Ectodermal cell (in vitro differentiated cells): ENCODE data around the gene NPHS1.
"Not testable (repeated sequence)": the region's sequence is repeated elsewhere in the genome, so short reads cannot be mapped to it uniquely, and the experiment has no call there.

Source experiments
- H3K27ac ChIP-seq: 2 replicates; pipeline ENCODE4 v1.7.0; 2013; ENCODE audit warnings: mild to moderate bottlenecking, low read depth, low read length; ENCODE audit not compliant: insufficient read depth, poor library complexity, severe bottlenecking
- H3K27me3 ChIP-seq: 2 replicates; pipeline ENCODE4 v1.7.0; 2013; ENCODE audit warnings: mild to moderate bottlenecking, low read length; ENCODE audit not compliant: insufficient read depth, control insufficient read depth, poor library complexity, severe bottlenecking
- H3K36me3 ChIP-seq: one replicate; pipeline ENCODE4 v1.7.0; 2013; ENCODE audit warnings: low read length; ENCODE audit not compliant: control insufficient read depth, insufficient read depth
- H3K4me1 ChIP-seq: one replicate; pipeline ENCODE4 v1.7.0; 2013; ENCODE audit warnings: low read length; ENCODE audit not compliant: control insufficient read depth, insufficient read depth
- H3K4me3 ChIP-seq: 2 replicates; pipeline ENCODE4 v1.7.0; 2013; ENCODE audit warnings: low read depth, low read length, control low read depth; ENCODE audit not compliant: insufficient read depth
- H3K9me3 ChIP-seq: 2 replicates; pipeline ENCODE4 v1.7.0; 2013; ENCODE audit warnings: mild to moderate bottlenecking, low read length, moderate library complexity; ENCODE audit not compliant: control insufficient read depth
- WGBS, 2 experiments: methylation state at CpG; one replicate each; pipeline ENCODE4 v1.1.7; 2013; ENCODE audit warnings: missing lambda C conversion rate in 2 of 2; 5-methylcytosine and 5-hydroxymethylcytosine counted together

The NPHS1 gene

DNA sequence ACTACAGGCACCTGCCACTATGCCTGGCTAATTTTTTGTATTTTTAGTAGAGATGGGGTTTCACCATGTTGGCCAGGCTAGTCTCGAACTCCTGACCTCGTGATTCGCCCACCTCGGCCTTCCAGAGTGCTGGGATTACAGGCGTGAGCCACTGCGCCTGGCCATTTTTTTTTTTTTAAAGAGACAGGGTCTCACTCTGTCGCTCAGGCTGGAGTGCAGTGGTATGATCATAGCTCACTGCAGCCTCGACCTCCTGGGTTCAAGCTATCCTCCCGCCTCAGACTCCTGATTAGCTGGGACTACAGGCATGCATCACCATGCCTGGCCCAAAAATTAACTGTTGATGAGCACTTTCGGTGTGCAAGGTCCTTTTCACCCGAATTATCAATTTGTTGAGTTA is 16.2 kb downstream of the NPHS1 start:
- peaks cover 24% of the 10 kb centered on the region for H3K27me3 ChIP-seq
- not testable (repeated sequence) for H3K9me3 ChIP-seq, H3K4me3 ChIP-seq, H3K4me1 ChIP-seq, H3K27ac ChIP-seq, H3K36me3 ChIP-seq
- WGBS, 2 experiments = 64 to 67% methylated on average over 11 of the region's 11 CpGs

- H3K4me1 ChIP-seq = no peaks in the 10 kb centered on the region
- WGBS, 2 experiments = 73% methylated on average over 7 of the region's 7 CpGs
Measured at GRCh38 chr19:35833972-35834371, 18.3 kb downstream of the NPHS1 start.

GRCh38 chr19:35832054-35832453 is 20.2 kb downstream of the NPHS1 start:
- peaks cover 27% of the 10 kb centered on the region for H3K27me3 ChIP-seq
- WGBS, 2 experiments = 72 to 77% methylated on average over 4 of the region's 4 CpGs

More at GRCh38 chr19:35833972-35834371, 18.3 kb downstream of the NPHS1 start:
- no peak overlapping the region for H3K4me3 ChIP-seq
- H3K27ac ChIP-seq = no peak overlapping the region
- no peaks in the 10 kb centered on the region for H3K36me3 ChIP-seq
- no peaks in the 10 kb centered on the region for H3K9me3 ChIP-seq
- peaks cover 28% of the 10 kb centered on the region for H3K27me3 ChIP-seq

GRCh38 chr19:35830986-35831385 is 21.3 kb downstream of the NPHS1 start:
- no peak overlapping the region for H3K27ac ChIP-seq
- H3K4me1 ChIP-seq = no peaks in the 10 kb centered on the region
- H3K4me3 ChIP-seq = no peak overlapping the region
- peaks cover 31% of the 10 kb centered on the region for H3K27me3 ChIP-seq
- no peaks in the 10 kb centered on the region for H3K36me3 ChIP-seq
- H3K9me3 ChIP-seq = no peaks in the 10 kb centered on the region
- WGBS, 2 experiments = 74% methylated on average over 18 of the region's 18 CpGs

More at GRCh38 chr19:35832054-35832453, 20.2 kb downstream of the NPHS1 start:
- H3K9me3 ChIP-seq = no peaks in the 10 kb centered on the region
- H3K36me3 ChIP-seq = no peaks in the 10 kb centered on the region
- no peak overlapping the region for H3K4me3 ChIP-seq
- no peaks in the 10 kb centered on the region for H3K4me1 ChIP-seq
- H3K27ac ChIP-seq = no peak overlapping the region

GRCh38 chr19:35828692-35829301 is 23.5 kb downstream of the NPHS1 start:
- no peak overlapping the region for H3K27ac ChIP-seq
- H3K9me3 ChIP-seq = no peaks in the 10 kb centered on the region
- H3K4me1 ChIP-seq = no peaks in the 10 kb centered on the region
- H3K36me3 ChIP-seq = no peaks in the 10 kb centered on the region
- peaks cover 29% of the 10 kb centered on the region for H3K27me3 ChIP-seq
- no peak overlapping the region for H3K4me3 ChIP-seq
- WGBS, 2 experiments = 16 to 24% methylated on average over 12 of the region's 12 CpGs

DNA sequence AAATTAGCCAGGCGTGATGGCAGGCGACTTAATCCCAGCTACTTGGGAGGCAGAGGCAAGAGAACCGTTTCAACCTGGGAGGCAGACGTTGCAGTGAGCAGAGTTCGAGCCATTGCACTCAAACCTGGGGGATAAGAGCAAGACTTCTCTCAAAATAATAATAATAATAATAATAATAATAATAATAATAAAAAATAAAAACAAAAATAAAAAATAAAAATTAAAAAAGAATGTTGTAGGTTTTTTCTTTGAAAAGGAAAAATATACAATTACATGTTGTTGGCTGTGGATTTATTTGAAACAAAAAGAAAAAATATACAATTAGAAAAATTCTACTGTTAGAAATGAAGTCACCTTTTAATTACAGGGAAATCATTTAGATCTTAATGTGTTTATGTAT is 28.2 kb downstream of the NPHS1 start:
- WGBS, 2 experiments = 81 to 91% methylated on average over 4 to 5 of the region's 5 CpGs
- H3K27me3 ChIP-seq = peaks cover 5% of the 10 kb centered on the region
- no peaks in the 10 kb centered on the region for H3K4me1 ChIP-seq

GRCh38 chr19:35822579-35822978 is 29.7 kb downstream of the NPHS1 start:
- H3K27ac ChIP-seq = no peak overlapping the region
- H3K9me3 ChIP-seq = no peaks in the 10 kb centered on the region
- no peaks in the 10 kb centered on the region for H3K36me3 ChIP-seq
- H3K27me3 ChIP-seq = peaks cover 5% of the 10 kb centered on the region
- H3K4me3 ChIP-seq = no peak overlapping the region
- H3K4me1 ChIP-seq = no peaks in the 10 kb centered on the region
- WGBS, 2 experiments = 77 to 83% methylated on average over 3 of the region's 3 CpGs

More for the DNA sequence above, 28.2 kb downstream of the NPHS1 start:
- Histone ChIP-seq H3K27ac (no peak overlapping the region), H3K4me3 (no peak overlapping the region), H3K9me3 (no peaks in the 10 kb centered on the region), H3K36me3 (no peaks in the 10 kb centered on the region)

- Histone ChIP-seq H3K9me3 (no peaks in the 10 kb centered on the region), H3K27me3 (no peaks in the 10 kb centered on the region), H3K4me1 (no peaks in the 10 kb centered on the region), H3K4me3 (no peak overlapping the region), H3K27ac (no peak overlapping the region), H3K36me3 (no peaks in the 10 kb centered on the region)
- WGBS, 2 experiments = 84 to 87% methylated on average over 3 of the region's 3 CpGs
Measured at GRCh38 chr19:35818445-35818844, 33.9 kb downstream of the NPHS1 start.

- 90 to 92% methylated on average over 9 of the region's 9 CpGs for WGBS, 2 experiments
- Histone ChIP-seq H3K4me1 (no peaks in the 10 kb centered on the region), H3K27me3 (no peaks in the 10 kb centered on the region), H3K4me3 (no peak overlapping the region), H3K36me3 (no peaks in the 10 kb centered on the region), H3K27ac (no peak overlapping the region), H3K9me3 (no peaks in the 10 kb centered on the region)
Measured at GRCh38 chr19:35816846-35817245, 35.5 kb downstream of the NPHS1 start.

DNA sequence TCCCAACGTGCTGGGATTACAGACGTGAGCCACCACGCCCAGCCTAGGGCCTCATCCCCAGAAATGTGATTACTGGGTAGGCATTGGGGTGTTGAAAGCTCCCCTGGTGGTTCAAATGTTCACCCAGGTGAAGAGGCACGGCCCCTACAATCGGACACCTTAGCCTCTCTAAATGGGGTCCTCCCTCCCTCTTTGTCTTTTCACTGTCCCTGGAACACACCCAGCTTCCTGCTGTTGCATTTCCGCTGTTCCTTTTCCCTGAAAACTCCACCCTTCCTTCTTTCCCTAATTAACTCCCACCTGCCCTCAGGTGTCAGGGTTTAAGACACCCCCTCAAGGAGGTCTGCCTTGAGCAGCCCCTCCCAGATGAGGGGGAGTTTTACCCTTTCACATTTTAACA is 36.0 kb downstream of the NPHS1 start:
- H3K9me3 ChIP-seq = no peaks in the 10 kb centered on the region
- no peaks in the 10 kb centered on the region for H3K36me3 ChIP-seq
- no peak overlapping the region for H3K4me3 ChIP-seq
- H3K27me3 ChIP-seq = no peaks in the 10 kb centered on the region
- H3K4me1 ChIP-seq = no peaks in the 10 kb centered on the region
- no peak overlapping the region for H3K27ac ChIP-seq
- 53 to 57% methylated on average over 6 of the region's 6 CpGs for WGBS, 2 experiments
